ENCODE results near the gene HNRNPH3.
"Not testable (repeated sequence)": the region's sequence is repeated elsewhere in the genome, so short reads cannot be mapped to it uniquely, and the experiment has no call there.

The HNRNPH3 gene, protein sequence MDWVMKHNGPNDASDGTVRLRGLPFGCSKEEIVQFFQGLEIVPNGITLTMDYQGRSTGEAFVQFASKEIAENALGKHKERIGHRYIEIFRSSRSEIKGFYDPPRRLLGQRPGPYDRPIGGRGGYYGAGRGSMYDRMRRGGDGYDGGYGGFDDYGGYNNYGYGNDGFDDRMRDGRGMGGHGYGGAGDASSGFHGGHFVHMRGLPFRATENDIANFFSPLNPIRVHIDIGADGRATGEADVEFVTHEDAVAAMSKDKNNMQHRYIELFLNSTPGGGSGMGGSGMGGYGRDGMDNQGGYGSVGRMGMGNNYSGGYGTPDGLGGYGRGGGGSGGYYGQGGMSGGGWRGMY

DNA sequence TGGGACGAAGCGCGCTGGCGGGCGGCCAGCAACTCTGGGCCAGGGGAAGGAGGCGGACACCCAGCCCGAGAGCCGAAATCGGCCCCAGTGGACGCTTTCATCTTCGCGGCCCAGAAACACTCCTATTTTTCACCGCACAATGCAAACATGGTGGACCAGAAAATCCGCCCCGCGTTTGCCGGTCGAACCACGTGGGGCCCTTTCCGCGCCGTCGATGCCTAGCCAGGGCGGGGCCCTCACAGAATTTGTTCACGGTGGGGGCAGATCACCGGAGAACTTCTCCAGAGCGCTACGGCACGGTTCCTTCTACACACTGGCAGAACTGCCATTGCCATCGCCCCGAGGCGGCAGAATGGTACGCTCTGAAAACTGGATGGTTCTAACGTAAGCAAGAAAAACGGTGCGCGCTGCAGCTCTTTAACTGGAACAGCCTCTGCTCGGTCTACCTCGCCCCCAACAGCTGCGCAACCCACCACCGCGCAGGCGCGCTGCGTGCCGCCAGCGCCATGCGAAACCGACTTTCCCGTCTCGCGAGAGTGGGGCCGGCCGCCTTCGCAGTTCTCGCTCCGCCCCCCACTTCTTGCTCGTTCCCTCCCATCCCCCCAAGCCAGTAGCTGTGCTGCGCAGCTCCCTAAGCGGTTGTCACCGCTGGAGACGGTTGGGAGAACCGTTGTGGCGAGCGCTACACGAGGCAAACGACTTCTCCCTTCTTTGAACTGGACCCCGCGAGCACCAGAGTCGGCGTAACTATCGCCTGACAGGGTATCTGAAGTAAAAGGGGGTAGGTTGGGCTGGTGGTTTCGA lies at the start of gene HNRNPH3:
Gene HNRNPH3, plus strand, starts transcription at position 610 of the 804 bp plus-strand sequence. CDS start 5,158 bp downstream, outside the sequence.
- peak; percentile 94 for DNase-seq (ENCODE audit: low read depth in 2 of 2)

DNA sequence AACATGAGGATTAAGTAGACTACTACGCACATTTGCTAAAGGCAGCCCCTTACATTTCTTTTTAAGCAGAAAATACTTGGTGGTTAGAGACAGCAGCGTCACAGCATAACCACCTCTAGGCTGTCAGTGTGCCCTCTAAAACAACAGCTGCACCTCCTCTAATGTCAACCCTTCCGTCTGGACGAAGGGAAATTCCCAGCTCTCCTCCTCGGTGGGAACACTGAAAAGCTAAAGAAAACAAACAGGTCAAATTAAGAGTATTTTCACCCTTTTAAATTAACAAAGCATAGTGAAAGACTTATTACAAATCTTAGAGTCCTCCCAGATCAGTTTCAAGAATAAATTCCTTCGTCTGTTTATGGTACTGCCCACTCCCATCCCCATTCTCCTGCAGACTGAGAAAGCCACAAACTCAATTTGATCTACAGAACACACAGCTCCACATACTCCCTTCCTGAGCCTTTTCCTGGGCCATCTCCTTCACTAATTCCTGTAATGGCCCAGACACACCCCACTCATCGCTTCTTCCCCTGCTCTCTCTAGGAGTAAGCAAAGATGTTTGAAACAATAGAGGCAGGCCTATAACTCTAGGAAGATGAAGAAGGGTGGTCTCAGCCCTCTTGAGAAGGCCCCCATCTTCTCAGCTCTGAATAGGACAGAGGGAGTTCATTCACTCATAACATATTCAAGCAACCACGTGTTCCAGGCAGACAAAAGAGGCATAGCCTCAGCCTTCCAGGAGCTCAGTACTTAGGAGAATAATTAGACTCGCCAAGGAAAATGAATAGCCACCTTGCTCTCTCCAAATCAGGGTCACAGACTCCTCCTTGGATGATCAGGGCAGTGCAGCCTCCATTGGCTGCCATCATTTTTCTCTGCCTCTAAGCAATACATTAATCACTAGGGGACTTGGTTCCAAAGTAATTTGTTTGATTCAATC lies 47.5 kb upstream of the HNRNPH3 start:
- DNase-seq (ENCODE audit: low read depth in 2 of 2), result no peak

DNA sequence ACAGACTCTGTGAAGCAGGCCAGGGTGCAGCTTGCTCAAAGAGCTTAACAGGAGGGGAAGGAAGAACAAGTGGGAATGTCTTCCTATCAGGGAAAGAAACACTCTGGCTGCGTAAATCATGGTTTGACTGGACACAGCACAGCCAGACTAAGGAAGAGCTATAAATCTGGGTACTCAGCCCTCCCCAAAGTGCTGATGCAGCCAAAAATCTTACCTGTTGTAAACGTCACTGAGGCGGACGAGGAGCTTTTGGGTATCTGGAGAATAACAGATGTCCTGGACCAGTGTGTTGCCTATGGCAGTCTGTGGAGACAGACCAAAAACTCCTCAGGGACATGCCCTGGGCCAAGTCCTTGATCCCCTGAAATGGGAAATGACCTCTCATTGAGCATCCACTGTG lies 43.1 kb upstream of the HNRNPH3 start:
- DNase-seq (ENCODE audit: low read depth in 2 of 2), result no peak

DNA sequence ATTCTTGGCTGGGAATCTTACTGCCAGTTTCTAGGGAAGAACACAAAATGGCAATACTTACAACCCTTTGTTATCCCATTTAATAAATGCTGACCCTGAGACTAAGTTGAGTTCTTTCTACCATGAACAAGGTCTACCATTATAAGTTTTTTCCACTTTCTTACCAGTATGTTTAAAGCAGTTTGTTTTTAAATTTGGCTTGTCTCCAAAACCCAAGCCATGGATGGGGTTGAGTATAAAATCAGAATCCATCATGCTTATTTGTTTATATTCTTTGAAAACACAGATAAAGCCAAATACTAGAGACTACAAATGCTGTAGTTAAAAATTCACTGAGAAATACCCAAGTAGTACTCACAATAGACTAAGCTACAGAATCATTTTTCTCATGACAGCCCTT lies 41.1 kb upstream of the HNRNPH3 start:
- DNase-seq (ENCODE audit: low read depth in 2 of 2), result no peak

DNA sequence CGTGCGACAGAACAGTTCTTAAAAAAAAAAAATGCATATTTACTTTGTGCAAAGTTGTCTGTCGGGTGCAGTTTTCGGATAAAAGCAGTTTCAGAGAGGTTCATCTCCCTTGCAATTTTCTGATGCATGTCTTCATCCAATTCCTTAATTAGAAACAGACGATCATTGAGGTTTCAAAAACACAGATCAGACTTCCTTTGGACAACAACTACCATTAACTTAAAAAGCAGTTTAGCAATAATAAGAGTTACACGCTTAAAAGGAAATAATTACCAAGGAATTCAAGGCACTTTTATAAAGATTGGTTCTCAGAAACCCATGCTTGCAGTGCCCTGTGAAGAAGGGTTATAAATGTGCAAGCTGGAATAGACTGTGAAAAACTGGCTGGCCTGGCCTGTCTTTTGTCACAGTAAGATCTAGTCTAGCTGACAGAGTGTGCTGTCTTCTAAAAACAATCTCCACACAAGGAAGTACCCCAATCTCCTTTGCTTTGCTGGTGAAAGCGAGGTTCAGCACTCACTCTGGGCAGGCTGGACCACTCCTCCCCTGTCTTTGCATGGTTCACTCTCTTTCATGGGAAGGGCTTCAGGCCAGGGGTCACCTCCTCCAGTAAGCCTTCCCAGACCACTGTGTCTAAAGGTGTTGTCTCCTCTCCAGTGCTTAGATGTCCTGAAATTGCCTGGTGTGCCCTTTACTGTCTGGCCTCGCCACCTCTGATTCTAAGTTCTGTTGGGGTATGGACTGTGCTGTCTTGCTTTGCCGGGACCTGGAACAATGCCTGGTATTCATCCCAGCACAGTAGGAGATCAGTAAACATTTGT lies 34.8 kb upstream of the HNRNPH3 start:
- DNase-seq (ENCODE audit: low read depth in 2 of 2), result peak; percentile 44 to 49

DNA sequence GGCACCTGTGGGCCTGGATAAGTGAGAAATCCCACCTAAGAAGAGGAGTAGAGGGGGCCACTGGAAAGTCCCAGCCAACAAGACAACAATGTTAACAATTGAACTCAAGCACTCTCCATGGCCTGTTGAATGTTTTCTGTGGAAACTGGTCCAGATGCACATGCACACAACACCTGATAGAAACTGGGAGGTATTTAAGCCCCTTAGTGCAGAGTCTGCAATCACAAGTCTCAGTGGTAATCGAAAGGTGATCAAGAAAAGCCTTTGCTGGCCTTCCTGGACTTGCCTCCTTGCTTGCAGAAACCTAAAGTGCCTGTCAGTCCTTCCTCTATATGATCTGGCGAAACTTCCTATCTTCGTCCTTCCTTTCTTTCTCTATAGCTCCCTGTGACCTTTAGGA lies 30.6 kb upstream of the HNRNPH3 start:
- no peak for DNase-seq (ENCODE audit: low read depth in 2 of 2)

DNA sequence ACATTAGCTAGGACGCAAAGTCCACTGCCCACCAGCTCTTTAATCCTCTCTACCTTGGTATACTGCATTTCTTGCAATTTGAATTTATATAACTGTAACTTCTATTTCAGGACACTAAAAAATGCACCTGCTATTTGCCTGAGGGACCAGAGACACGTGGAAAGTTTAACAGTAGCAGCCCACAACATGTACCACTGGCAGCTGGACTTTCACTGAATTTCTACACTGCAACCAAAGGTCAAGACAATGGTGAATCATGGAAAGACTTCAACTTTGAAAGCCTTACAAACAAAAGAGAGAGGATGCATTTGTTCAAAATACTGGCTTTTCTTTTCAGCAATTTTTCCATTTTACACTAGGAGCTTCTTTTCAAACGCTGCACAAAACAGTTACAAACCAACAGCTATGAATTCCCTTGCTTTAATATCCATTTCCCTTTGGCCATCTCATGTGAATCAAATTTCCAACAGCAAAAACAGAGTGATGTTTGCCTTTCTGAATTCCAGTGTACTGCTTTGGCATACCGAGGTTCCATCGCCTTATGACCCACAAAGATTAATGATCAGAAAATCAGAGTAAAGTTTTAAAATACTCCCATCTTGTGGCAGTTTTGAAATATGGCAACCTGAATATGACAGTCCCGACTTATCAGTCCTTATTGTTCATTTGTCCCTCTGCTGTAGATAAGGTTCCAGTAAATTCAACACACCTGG lies 29.9 kb upstream of the HNRNPH3 start:
- DNase-seq (ENCODE audit: low read depth in 2 of 2), result peak; percentile 36 to 39

DNA sequence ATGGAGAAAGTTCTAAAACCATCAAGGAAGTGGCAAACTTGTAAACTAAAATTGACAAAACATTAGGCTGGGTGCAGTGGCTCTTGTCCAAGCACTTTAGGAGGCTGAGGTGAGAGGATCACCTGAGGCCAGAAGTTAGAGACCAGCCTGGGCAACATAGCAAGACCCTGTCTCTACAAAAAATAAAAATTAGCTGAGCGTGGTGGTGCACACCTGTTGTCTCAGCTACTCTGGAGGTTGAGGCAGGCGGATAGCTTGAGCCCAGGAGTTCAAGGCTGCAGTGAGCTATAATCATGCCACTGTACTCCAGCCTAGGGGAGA lies 29.4 kb upstream of the HNRNPH3 start:
- DNase-seq (ENCODE audit: low read depth in 2 of 2), result no peak

DNA sequence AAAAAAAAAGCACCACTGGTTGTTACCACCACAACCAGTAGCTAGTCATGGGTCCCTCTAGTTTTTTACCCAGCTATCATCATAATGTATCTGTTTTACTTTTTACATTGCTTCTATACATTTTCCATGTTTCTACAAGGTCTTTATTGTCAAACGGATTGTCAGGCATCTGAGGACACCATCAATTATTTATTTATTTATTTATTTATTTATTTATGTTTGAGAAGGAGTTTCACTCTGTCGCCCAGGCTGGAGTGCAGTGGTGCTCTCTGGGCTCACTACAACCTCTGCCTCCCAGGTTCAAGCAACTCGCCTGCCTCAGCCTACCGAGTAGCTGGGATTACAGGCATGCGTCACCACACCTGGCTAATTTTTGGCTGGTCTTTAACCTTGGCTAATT lies 29.0 kb upstream of the HNRNPH3 start:
- no peak for DNase-seq (ENCODE audit: low read depth in 2 of 2)

DNA sequence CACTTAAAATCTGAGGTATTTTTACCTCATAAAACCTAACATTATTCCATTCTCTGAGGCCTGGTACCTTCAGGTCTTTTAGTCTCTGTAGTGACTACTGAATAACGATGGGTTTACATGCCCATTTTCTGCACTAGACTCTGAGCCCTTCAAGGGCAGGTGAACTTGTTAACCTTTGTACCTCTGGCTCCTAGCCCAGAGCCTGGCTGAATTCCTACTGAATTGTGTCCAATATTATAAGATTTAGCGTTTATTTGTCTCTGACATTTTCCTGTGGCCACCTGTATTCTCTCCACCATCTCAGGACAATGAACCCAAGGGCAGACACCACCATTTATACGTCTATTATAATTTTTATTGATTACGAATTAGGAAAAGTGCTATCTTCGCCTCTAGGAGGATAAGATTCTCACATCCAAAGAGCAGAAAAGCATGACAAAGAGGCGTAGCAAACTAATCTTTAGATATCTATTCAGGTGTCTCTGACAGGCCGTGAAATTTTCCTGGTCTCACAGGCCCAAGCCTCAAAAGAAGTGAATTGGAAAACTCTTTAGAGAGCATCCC lies 27.9 kb upstream of the HNRNPH3 start:
- DNase-seq (ENCODE audit: low read depth in 2 of 2), result no peak

DNA sequence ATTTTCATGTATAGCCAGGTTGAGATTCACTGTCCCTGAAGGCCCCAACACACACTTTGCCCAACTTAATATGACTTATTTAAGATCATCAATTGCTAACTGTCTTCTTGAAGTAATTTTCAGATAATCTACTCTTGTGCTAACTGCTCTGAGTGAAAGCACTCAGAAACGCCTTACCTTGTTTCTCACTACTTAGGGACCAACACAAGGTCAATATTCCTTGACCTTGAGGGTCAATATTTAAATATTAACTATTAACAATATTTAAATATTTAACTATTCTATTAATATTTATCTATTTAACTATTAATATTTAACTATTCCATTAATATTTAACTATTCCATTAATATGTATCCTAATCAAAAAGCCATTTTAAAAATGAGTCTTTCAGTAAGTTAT lies 26.0 kb upstream of the HNRNPH3 start:
- no peak for DNase-seq (ENCODE audit: low read depth in 2 of 2)

DNA sequence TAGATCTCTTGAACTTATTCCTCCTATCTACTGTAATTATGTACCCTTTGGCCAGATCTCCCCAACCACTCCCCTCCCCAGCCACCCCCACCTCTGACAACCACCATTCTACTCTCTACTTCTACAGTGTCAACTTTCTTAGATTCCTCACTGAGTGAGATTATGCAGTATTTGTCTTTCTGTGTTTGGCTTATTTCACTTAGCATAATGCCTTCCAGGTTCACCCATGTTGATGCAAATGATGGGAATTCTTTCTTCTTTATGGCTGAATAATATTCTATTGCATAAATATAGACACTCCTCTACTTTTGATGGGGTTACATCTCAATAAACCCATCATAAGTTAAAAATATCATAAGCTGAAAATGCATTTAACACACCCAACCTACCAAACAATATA lies 21.3 kb upstream of the HNRNPH3 start:
- no peak for DNase-seq (ENCODE audit: low read depth in 2 of 2)

DNA sequence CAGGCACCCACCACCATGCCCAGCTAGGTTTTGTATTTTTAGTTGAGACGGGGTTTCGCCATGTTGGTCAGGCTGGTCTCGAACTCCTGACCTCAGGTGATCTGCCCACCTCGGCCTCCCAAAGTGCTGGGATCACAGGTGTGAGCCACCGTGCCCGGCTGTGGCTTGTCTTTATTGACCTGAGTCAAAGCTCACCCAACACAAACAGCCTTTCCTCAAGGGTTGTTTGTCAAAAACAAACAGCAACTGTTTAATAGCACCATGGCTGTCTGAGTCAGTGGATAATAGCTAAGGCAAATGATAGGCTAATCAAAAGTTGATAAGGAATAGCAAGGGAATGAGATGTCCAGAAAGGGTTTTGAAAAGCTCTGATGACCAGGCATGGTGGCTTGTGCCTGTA lies 16.9 kb upstream of the HNRNPH3 start:
- DNase-seq (ENCODE audit: low read depth in 2 of 2), result not testable (repeated sequence)

DNA sequence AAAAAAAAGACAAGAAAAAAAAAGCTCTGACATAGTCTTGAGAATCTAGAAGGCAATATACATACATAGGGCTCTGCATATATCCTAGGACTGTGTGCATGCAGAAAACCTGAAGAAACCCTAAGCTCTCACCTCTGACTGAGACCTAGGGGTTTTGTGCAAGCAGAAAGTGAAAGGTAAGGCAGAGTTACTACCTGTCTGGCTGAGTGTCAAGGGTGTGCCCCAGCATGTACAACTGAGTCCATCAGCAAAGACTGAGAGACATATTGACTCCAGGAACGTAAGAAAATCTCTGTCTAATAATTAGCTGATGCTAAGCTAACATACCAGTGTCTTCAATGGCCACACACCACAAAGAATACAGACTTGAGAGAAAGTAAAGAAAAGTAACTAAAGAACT lies 16.3 kb upstream of the HNRNPH3 start:
- no peak for DNase-seq (ENCODE audit: low read depth in 2 of 2)

DNA sequence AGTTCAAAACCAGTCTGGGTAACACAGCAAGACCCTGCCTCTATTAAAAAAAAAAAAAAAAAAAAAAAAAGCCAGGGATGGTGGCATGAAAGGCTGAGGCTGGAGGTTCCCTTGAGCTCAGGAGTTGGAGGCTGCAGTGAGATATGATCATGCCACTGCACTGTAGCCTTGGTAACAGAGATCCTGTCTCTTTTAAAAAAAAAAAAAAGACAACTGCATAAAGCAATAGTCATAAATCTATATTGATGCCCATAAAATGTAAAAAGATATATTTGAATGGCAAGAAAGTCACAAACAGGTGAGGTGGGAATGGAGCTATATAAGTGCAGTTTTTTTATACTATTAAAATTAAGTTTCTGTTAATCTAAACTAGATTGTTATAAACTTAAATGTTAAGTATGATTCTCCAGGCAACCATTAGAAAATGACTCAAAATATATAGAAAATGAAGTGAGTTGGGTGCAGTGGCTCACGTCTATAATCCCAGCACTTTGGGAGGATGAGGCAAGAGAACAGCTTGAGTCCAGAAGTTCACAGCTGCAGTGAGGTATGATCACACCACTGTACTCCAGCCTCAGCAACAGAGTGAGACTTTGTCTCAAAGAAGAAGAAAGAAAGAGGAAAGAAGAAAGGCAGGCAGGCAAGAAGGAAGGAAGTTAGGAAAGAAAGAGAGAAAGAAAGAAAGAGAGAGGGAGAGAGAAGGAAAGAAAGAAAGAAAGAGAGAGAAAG lies 13.4 kb upstream of the HNRNPH3 start:
- DNase-seq (ENCODE audit: low read depth in 2 of 2), result no peak

DNA sequence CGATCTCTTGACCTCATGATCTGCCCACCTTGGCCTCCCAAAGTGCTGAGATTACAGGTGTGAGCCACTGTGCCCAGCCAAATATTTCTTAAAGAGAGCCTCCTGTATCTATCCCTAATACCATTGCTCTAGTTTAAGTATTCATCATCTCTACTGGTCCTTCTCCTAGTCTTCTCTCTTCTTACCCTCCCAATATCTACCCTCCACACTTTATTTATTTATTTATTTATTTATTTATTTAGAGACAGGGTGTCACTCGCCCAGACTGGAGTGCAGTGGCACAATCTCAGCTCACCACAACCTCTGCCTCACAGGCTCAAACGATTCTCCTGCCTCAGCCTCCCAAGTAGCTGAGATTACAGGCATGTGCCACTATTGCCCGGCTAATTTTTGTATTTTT lies 7.5 kb upstream of the HNRNPH3 start:
- not testable (repeated sequence) for DNase-seq (ENCODE audit: low read depth in 2 of 2)

DNA sequence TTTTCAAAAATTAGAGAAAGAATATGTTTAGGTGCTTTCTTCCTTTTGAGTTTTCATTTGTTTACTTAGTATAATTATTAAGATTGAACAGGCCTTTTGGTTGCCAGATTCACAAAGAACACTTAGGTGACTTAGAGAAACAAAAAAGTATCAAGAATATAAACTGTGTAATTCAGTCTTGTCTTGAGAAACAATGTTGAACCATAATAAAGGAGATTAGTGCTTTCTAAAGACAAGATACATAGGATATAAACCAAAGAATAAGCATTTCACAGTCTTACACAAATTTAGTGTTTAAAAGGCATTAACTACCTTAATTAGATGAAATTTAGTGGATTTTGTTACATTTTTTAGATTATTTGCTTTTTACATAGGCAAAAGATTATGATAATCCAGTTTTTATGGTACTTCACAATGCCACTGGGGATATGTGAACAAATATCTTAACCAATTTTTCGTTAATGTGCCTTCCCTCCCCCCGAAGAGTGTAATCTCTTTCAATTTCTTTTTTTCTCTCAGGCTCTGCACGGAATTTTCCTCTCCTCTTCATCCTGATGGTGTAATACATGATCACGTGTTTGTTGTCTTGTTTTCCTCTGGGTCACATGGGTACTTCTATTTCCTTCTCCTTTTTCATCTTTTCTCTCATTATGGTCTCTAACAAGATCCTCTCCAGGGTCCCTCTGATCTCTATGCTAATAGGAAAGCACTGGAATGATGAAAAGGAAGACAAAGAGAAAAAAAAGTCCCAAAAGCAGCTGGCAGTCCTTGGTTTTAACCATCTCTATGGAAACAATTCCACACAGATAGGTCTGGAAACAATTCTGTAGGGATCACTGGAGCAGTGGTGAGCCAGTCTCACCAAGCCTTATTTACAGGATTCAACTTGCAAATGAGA lies 3.7 kb upstream of the HNRNPH3 start:
- peak; percentile 49 to 52 for DNase-seq (ENCODE audit: low read depth in 2 of 2)

DNA sequence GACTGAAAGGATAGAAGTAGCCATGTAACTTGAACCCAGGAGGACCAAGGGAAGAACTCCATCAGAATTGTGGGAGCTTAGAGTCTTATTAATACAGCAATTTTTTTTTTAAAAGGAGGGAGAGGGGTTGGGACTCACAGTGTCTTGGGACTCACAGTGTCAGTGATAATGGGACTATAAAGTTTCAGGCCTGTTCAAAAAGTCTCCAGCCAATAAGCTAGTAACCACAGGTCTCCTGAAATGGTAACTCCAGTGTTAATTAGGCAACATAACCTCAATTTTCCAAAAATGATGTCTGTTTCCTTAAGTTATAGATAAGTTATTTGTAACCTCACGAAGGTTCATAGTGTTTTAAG lies 2.4 kb upstream of the HNRNPH3 start:
- DNase-seq (ENCODE audit: low read depth in 2 of 2), result no peak

Data from fibroblast of skin of left quadriceps (primary cell).